A172 (cell line): ENCODE data around the gene PRRC2C. TPM values are rescaled to one million over a fixed set of nuclear protein-coding genes. Genes with fewer than 3 reads are reported as not detected.

ENCODE experiments used
- DNase-seq: peaks from one replicate; pipeline ENCODE4 v3.0.0-alpha.2; 2015; ENCODE audit warnings: low spot score
- total RNA-seq: library from RNA; depleted of rRNA; stranded (reverse); fragments of >200 nt; shearing (Covaris generic); gene quantifications from 2 replicates; pipeline ENCODE4 v1.2.3, GENCODE V29; 2014; rRNA removed

PRRC2C gene
- total RNA-seq, 1 experiment from 2014 or later, result 58.1 TPM

- DNase-seq, result peak; percentile 23
These were observed 150.8 kb downstream of the PRRC2C start for GRCh38 chr1:171636141-171636540.

GRCh38 chr1:171637928-171638576 lies 152.7 kb downstream of the PRRC2C start:
- no peak for DNase-seq

GRCh38 chr1:171640225-171640624 lies 154.9 kb downstream of the PRRC2C start:
- DNase-seq, result no peak

- no peak for DNase-seq
These were observed 155.9 kb downstream of the PRRC2C start for GRCh38 chr1:171641076-171641864.

- DNase-seq, result no peak
These were observed 156.9 kb downstream of the PRRC2C start for GRCh38 chr1:171642197-171642596.

Other genes with a start within 250 kb of the PRRC2C start
- gene FMO1, start 237.0 kb upstream of the PRRC2C start, total RNA-seq, result not detected in 2 replicates
- gene FMO4, start 171.3 kb upstream of the PRRC2C start, total RNA-seq, result 3.1 and 8.0 TPM in 2 replicates
- not detected in 2 replicates for gene MYOCOS, start 136.7 kb downstream of the PRRC2C start, total RNA-seq
- not detected in 2 replicates for gene MYOC, start 167.2 kb downstream of the PRRC2C start, total RNA-seq